SH-SY5Y (cell line): ENCODE results near the gene HSPA9.

ENCODE experiments used
- GATA2 ChIP-seq: IDR thresholded peaks from 2 replicates; pipeline ENCODE4 v1.6.1; 2011; ENCODE audit warnings: mild to moderate bottlenecking, low read depth, low read length
- GATA3 ChIP-seq: IDR thresholded peaks from 2 replicates; pipeline ENCODE4 v1.6.1; 2011; ENCODE audit warnings: low read depth, mild to moderate bottlenecking, low read length, moderate library complexity

DNA sequence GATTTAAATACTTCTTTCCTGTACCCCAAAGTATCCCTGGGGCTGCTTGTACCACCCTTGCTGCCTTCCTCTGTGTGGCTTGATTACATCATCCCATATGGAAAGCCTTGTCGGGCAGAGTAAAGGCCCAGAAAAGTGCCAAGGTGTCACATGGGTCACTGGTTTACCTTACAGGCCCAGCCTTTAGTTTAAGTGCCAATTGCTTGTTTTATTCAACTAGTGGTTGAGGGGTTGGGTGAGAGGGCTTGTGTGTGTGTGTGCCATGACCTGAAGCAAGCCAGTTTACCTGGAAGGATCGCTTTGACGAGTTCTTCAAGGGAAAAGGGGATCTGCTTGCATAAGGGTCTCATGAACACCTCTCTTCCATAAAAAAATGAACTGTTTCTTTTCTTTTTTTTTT lies 7.8 kb upstream of the HSPA9 start:
- TF ChIP-seq GATA2 (no peak), GATA3 (no peak)
